Smooth muscle cell (in vitro differentiated cells): ENCODE results near the gene DRD3. TPM values are rescaled to one million over a fixed set of nuclear protein-coding genes. Genes with fewer than 3 reads are reported as not detected.

Source experiments
- DNase-seq: peaks from one replicate; lab custom pipeline; 2025; ENCODE audit not compliant: unreplicated experiment; lab: John Stamatoyannopoulos, UW
- H2AFZ ChIP-seq: fragments of 200-600 bp; sonication (generic); 2 replicates; pipeline ENCODE4 v1.6.0; 2016; ENCODE audit warnings: antibody characterized with exemption, low read depth, mild to moderate bottlenecking
- H3F3A ChIP-seq: fragments of 200-600 bp; sonication (generic); 2 replicates; pipeline ENCODE4 v1.6.0; 2017; ENCODE audit warnings: antibody characterized with exemption, low read depth
- H3K27ac ChIP-seq: fragments of 200-600 bp; sonication (generic); 2 replicates; pipeline ENCODE4 v1.5.1; 2016; ENCODE audit warnings: low read depth, mild to moderate bottlenecking
- H3K27me3 ChIP-seq: fragments of 200-600 bp; sonication (generic); 2 replicates; pipeline ENCODE4 v1.6.1; 2016; ENCODE audit warnings: low read depth, mild to moderate bottlenecking
- H3K36me3 ChIP-seq: fragments of 200-600 bp; sonication (generic); 2 replicates; pipeline ENCODE4 v1.5.1; 2016; ENCODE audit warnings: low read depth
- H3K4me1 ChIP-seq: fragments of 200-600 bp; sonication (generic); 2 replicates; pipeline ENCODE4 v1.5.1; 2016; ENCODE audit warnings: low read depth
- H3K4me2 ChIP-seq: fragments of 200-600 bp; sonication (generic); 2 replicates; pipeline ENCODE4 v1.6.0; 2016; ENCODE audit warnings: mild to moderate bottlenecking
- H3K4me3 ChIP-seq: fragments of 200-600 bp; sonication (generic); 2 replicates; pipeline ENCODE4 v1.5.1; 2016; ENCODE audit warnings: mild to moderate bottlenecking
- H3K79me2 ChIP-seq: fragments of 200-600 bp; sonication (generic); 2 replicates; pipeline ENCODE4 v1.6.0; 2016; ENCODE audit warnings: low read depth, mild to moderate bottlenecking
- H3K9ac ChIP-seq: fragments of 200-600 bp; sonication (generic); 2 replicates; pipeline ENCODE4 v1.6.0; 2016; ENCODE audit warnings: low read depth
- H3K9me3 ChIP-seq: fragments of 200-600 bp; sonication (generic); replicated peaks from 2 replicates; pipeline ENCODE4 v1.5.1; 2016; ENCODE audit warnings: low read depth
- H4K20me1 ChIP-seq: fragments of 200-600 bp; sonication (generic); 2 replicates; pipeline ENCODE4 v1.6.0; 2016; ENCODE audit warnings: low read depth
- CTCF ChIP-seq: fragments of 200-600 bp; sonication (generic); IDR thresholded peaks from 2 replicates; pipeline ENCODE4 v1.5.1; 2017; ENCODE audit warnings: borderline replicate concordance, mild to moderate bottlenecking, antibody characterized with exemption; ENCODE audit not compliant: insufficient read depth, poor library complexity, severe bottlenecking
- WGBS: methylation state at CpG from one replicate; pipeline ENCODE4 v1.1.7; 2016; ENCODE audit warnings: low lambda C conversion rate; 5-methylcytosine and 5-hydroxymethylcytosine counted together
- polyA plus RNA-seq: library from polyadenylated mRNA; unstranded; fragments of >200 nt; fragmentation: Nextera tagmentation; extraction: Ambion mirVana; gene quantifications from 2 replicates; pipeline ENCODE4 v1.2.1, GENCODE V29; 2016
- total RNA-seq: library from RNA; depleted of rRNA; stranded (reverse); fragments of >200 nt; gene quantifications from 2 replicates; pipeline ENCODE4 v1.2.3, GENCODE V29; 2014

The DRD3 gene
- total and polyA plus RNA-seq, 2 experiments from 2014 or later = not detected

- H3F3A ChIP-seq = no peaks in the 10 kb centered on the region
- no peaks in the 10 kb centered on the region for H3K27me3 ChIP-seq
- H3K79me2 ChIP-seq = no peaks in the 10 kb centered on the region
- no peaks in the 10 kb centered on the region for H3K4me1 ChIP-seq
- no peaks in the 10 kb centered on the region for H3K9me3 ChIP-seq
- H2AFZ ChIP-seq = no peak overlapping the region
- no peak overlapping the region for H3K27ac ChIP-seq
- H3K4me3 ChIP-seq = no peak overlapping the region
- 46% methylated on average over 1 of the region's 1 CpG for WGBS
- H4K20me1 ChIP-seq = no peaks in the 10 kb centered on the region
- no peak overlapping the region for H3K4me2 ChIP-seq
- no peaks in the 10 kb centered on the region for H3K36me3 ChIP-seq
- TF ChIP-seq CTCF = no peak
- no peak overlapping the region for H3K9ac ChIP-seq
- DNase-seq = no peak
Observed at GRCh38 chr3:114194750-114195149, 15.9 kb upstream of the DRD3 start.

- Histone ChIP-seq H3K9ac (no peak overlapping the region), H3K27ac (no peak overlapping the region), H4K20me1 (no peaks in the 10 kb centered on the region), H3K4me1 (no peaks in the 10 kb centered on the region), H3K4me2 (no peak overlapping the region), H3K27me3 (no peaks in the 10 kb centered on the region), H3F3A (no peaks in the 10 kb centered on the region), H3K9me3 (no peaks in the 10 kb centered on the region), H3K79me2 (no peaks in the 10 kb centered on the region), H3K36me3 (no peaks in the 10 kb centered on the region), H2AFZ (no peak overlapping the region), H3K4me3 (no peak overlapping the region)
- DNase-seq = no peak
- TF ChIP-seq CTCF = no peak
Observed at GRCh38 chr3:114192136-114192535, 13.3 kb upstream of the DRD3 start.

- Histone ChIP-seq H4K20me1 (no peaks in the 10 kb centered on the region), H3K4me1 (no peaks in the 10 kb centered on the region), H3K27ac (no peak overlapping the region), H3K27me3 (no peaks in the 10 kb centered on the region), H3K4me3 (no peak overlapping the region), H3K79me2 (no peaks in the 10 kb centered on the region), H3K9me3 (no peaks in the 10 kb centered on the region), H2AFZ (no peak overlapping the region), H3K36me3 (no peaks in the 10 kb centered on the region), H3K4me2 (no peak overlapping the region), H3F3A (no peaks in the 10 kb centered on the region), H3K9ac (no peak overlapping the region)
- TF ChIP-seq CTCF = no peak
- DNase-seq = no peak
Observed at GRCh38 chr3:114186501-114186900, 7.6 kb upstream of the DRD3 start.

- 32% methylated on average over 2 of the region's 2 CpGs for WGBS
- no peaks in the 10 kb centered on the region for H3K9me3 ChIP-seq
- no peaks in the 10 kb centered on the region for H3K4me1 ChIP-seq
- no peak overlapping the region for H2AFZ ChIP-seq
- no peaks in the 10 kb centered on the region for H3K27me3 ChIP-seq
- H3K36me3 ChIP-seq = no peaks in the 10 kb centered on the region
- H3K4me3 ChIP-seq = no peak overlapping the region
- no peak overlapping the region for H3K27ac ChIP-seq
- no peak overlapping the region for H3K4me2 ChIP-seq
- H3K79me2 ChIP-seq = no peaks in the 10 kb centered on the region
- DNase-seq = no peak
- no peaks in the 10 kb centered on the region for H3F3A ChIP-seq
- H4K20me1 ChIP-seq = no peaks in the 10 kb centered on the region
- no peak for TF ChIP-seq CTCF
- no peak overlapping the region for H3K9ac ChIP-seq
Observed at GRCh38 chr3:114179575-114179974, 723 bp upstream of the DRD3 start.
